ENCODE results near the gene LHX5.
"Not testable (repeated sequence)": the region's sequence is repeated elsewhere in the genome, so short reads cannot be mapped to it uniquely, and the experiment has no call there.

DNA sequence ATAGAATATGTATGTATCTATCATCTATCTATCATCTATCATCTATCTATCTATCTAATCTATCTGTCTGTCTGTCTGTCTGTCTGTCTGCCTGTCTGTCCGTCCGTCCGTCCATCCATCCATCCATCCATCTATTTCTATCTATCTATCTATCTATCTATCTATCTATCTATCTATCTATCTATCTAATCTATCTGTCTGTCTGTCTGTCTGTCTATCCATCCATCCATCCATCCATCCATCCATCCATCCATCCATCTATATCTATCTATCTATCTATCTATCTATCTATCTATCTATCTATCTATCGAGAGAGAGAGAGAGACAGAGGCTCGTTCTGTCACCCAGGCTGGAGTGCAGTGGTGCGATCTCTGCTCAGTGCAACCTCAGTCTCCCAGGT is 24.3 kb upstream of the LHX5 start:
- not testable (repeated sequence) for TF ChIP-seq CTCF (conservative IDR thresholded peaks at IDR 0.05); EZH2 (IDR thresholded peaks at IDR 0.05; ENCODE audit: low read depth)

All from PC-9 (cell line).